Neural cell (in vitro differentiated cells): ENCODE measurements around the gene DIDO1. TPM values are rescaled to one million over a fixed set of nuclear protein-coding genes. Genes with fewer than 3 reads are reported as not detected.

Experiments used
- H2AFZ ChIP-seq: fragments of 200-600, 300-800 bp; sonication (generic), shearing (Covaris generic); 2 replicates; pipeline ENCODE4 v1.6.0; 2014; ENCODE audit warnings: low read depth, mild to moderate bottlenecking, antibody characterized with exemption, low read length, moderate library complexity
- H3F3A ChIP-seq: fragments of 200-600 bp; shearing (Covaris generic); 2 replicates; pipeline ENCODE4 v1.6.1; 2016; ENCODE audit warnings: mild to moderate bottlenecking, moderate library complexity, mixed read lengths, antibody characterized with exemption, low read length; ENCODE audit not compliant: insufficient read depth, poor library complexity, severe bottlenecking
- H3K27ac ChIP-seq: fragments of 200-600, 300-800 bp; sonication (generic), shearing (Covaris generic); 2 replicates; pipeline ENCODE4 v1.5.1; 2014; ENCODE audit warnings: mild to moderate bottlenecking, low read length, moderate library complexity
- H3K27me3 ChIP-seq: fragments of 300-800, 200-600 bp; sonication (generic), shearing (Covaris generic); 2 replicates; pipeline ENCODE4 v1.6.0; 2014; ENCODE audit warnings: mild to moderate bottlenecking, low read depth, low read length, moderate library complexity; ENCODE audit not compliant: insufficient read depth
- H3K36me3 ChIP-seq: fragments of 300-800, 200-600 bp; sonication (generic), shearing (Covaris generic); 2 replicates; pipeline ENCODE4 v1.5.1; 2014; ENCODE audit warnings: mild to moderate bottlenecking, antibody characterized with exemption, low read length, moderate library complexity; ENCODE audit not compliant: insufficient read depth
- H3K4me2 ChIP-seq: fragments of 300-800, 200-600 bp; sonication (generic), shearing (Covaris generic); 2 replicates; pipeline ENCODE4 v1.6.0; 2014; ENCODE audit warnings: mild to moderate bottlenecking, low read length
- H3K4me3 ChIP-seq: fragments of 300-800, 200-600 bp; sonication (generic), shearing (Covaris generic); 2 replicates; pipeline ENCODE4 v1.5.1; 2014; ENCODE audit warnings: mild to moderate bottlenecking, low read length, moderate library complexity
- H3K79me2 ChIP-seq: fragments of 200-600 bp; shearing (Covaris generic); replicated peaks from 2 replicates; pipeline ENCODE4 v1.6.0; 2014; ENCODE audit warnings: mild to moderate bottlenecking, low read length, moderate library complexity; ENCODE audit not compliant: insufficient read depth
- H3K9ac ChIP-seq: fragments of 300-800, 200-600 bp; sonication (generic), shearing (Covaris generic); 2 replicates; pipeline ENCODE4 v1.6.1; 2016; ENCODE audit warnings: mild to moderate bottlenecking, low read length, mixed read lengths
- H3K9me2 ChIP-seq: fragments of 200-600 bp; shearing (Covaris generic); 2 replicates; pipeline ENCODE4 v1.6.1; 2016; ENCODE audit warnings: mild to moderate bottlenecking, low read length, mixed read lengths; ENCODE audit not compliant: insufficient read depth
- H3K9me3 ChIP-seq: fragments of 200-600, 300-800 bp; sonication (generic), shearing (Covaris generic); 2 replicates; pipeline ENCODE4 v1.6.1; 2016; ENCODE audit warnings: mild to moderate bottlenecking, mixed run types, low read length, moderate library complexity, mixed read lengths
- H4K20me1 ChIP-seq: fragments of 200-600 bp; shearing (Covaris generic); 2 replicates; pipeline ENCODE4 v1.6.1; 2016; ENCODE audit warnings: mild to moderate bottlenecking, mixed run types; ENCODE audit not compliant: insufficient read depth
- CTCF ChIP-seq: fragments of 450-650 bp; IDR thresholded peaks from 2 replicates; pipeline ENCODE4 v1.5.1; 2014; ENCODE audit warnings: antibody characterized with exemption, mild to moderate bottlenecking, moderate library complexity; ENCODE audit not compliant: poor library complexity, severe bottlenecking
- EP300 ChIP-seq: fragments of 450-650 bp; conservative IDR thresholded peaks from 2 replicates; pipeline ENCODE4 v1.6.1; 2014; ENCODE audit warnings: antibody characterized with exemption, mild to moderate bottlenecking, moderate library complexity; ENCODE audit not compliant: poor library complexity, severe bottlenecking
- EZH2 ChIP-seq: fragments of 200-600, 300-800 bp; shearing (Covaris generic), sonication (generic); IDR thresholded peaks from 2 replicates; pipeline ENCODE4 v1.6.1; 2014; ENCODE audit warnings: antibody characterized with exemption, low read length, borderline replicate concordance, mild to moderate bottlenecking; ENCODE audit not compliant: insufficient read depth, poor library complexity, severe bottlenecking
- MXI1 ChIP-seq: fragments of 450-650 bp; conservative IDR thresholded peaks from 2 replicates; pipeline ENCODE4 v1.6.1; 2014; ENCODE audit warnings: antibody characterized with exemption, mild to moderate bottlenecking; ENCODE audit not compliant: poor library complexity, severe bottlenecking
- POLR2AphosphoS5 ChIP-seq: IDR thresholded peaks from 2 replicates; pipeline ENCODE4 v1.6.1; 2012
- RAD21 ChIP-seq: fragments of 450-650 bp; conservative IDR thresholded peaks from 2 replicates; pipeline ENCODE4 v1.6.1; 2014; ENCODE audit warnings: antibody characterized with exemption, mild to moderate bottlenecking, moderate library complexity
- REST ChIP-seq: IDR thresholded peaks from 2 replicates; pipeline ENCODE4 v1.6.1; 2012; ENCODE audit warnings: borderline replicate concordance
- SMC3 ChIP-seq: fragments of 450-650 bp; conservative IDR thresholded peaks from 2 replicates; pipeline ENCODE4 v1.6.1; 2014; ENCODE audit warnings: antibody characterized with exemption, mild to moderate bottlenecking, moderate library complexity; ENCODE audit not compliant: poor library complexity
- TAF1 ChIP-seq: IDR thresholded peaks from 2 replicates; pipeline ENCODE4 v1.6.1; 2012; ENCODE audit warnings: low read depth
- polyA plus RNA-seq: library from polyadenylated mRNA; depleted of rRNA; stranded (reverse); fragments of >200 nt; gene quantifications from 2 replicates; pipeline ENCODE4 v1.2.3, GENCODE V29; 2014

DIDO1 gene
- polyA plus RNA-seq, 1 donor from 2014 or later, result 42.8 TPM

- H3K4me3 ChIP-seq, result no peak overlapping the region
- peaks cover 10% of the 10 kb centered on the region for H3K27me3 ChIP-seq
- no peak overlapping the region for H3K9ac ChIP-seq
- H3K9me2 ChIP-seq, result no peaks in the 10 kb centered on the region
- no peak overlapping the region for H3K27ac ChIP-seq
- H2AFZ ChIP-seq, result no peak overlapping the region
- no peak overlapping the region for H3K4me2 ChIP-seq
- no peaks in the 10 kb centered on the region for H3K36me3 ChIP-seq
- H3K79me2 ChIP-seq, result no peaks in the 10 kb centered on the region
- H3F3A ChIP-seq, result no peaks in the 10 kb centered on the region
- H4K20me1 ChIP-seq, result no peaks in the 10 kb centered on the region
- TF ChIP-seq REST (no peak), SMC3 (no peak), RAD21 (no peak), EP300 (no peak), CTCF (no peak), EZH2 (no peak), MXI1 (no peak), TAF1 (no peak), POLR2AphosphoS5 (no peak)
- H3K9me3 ChIP-seq, result no peaks in the 10 kb centered on the region
Measured at GRCh38 chr20:62856931-62857619, 69.2 kb downstream of the DIDO1 start.

- Histone ChIP-seq H3K9me3 (no peaks in the 10 kb centered on the region), H3K9me2 (no peaks in the 10 kb centered on the region), H3K27ac (no peak overlapping the region), H3F3A (no peaks in the 10 kb centered on the region), H2AFZ (no peak overlapping the region), H3K79me2 (no peaks in the 10 kb centered on the region), H3K4me2 (no peak overlapping the region), H3K36me3 (no peaks in the 10 kb centered on the region), H3K4me3 (no peak overlapping the region), H3K9ac (no peak overlapping the region), H3K27me3 (peaks cover 4% of the 10 kb centered on the region), H4K20me1 (no peaks in the 10 kb centered on the region)
- no peak for TF ChIP-seq EP300
- no peak for TF ChIP-seq CTCF
- TF ChIP-seq REST, result no peak
- TF ChIP-seq EZH2, result no peak
- TF ChIP-seq SMC3, result no peak
- TF ChIP-seq POLR2AphosphoS5, result no peak
- TF ChIP-seq RAD21, result no peak
- no peak for TF ChIP-seq TAF1
- TF ChIP-seq MXI1, result no peak
Measured at GRCh38 chr20:62855120-62855519, 71.2 kb downstream of the DIDO1 start.
